Fibroblast of lung (primary cell): ENCODE data around the gene DMWD. TPM values are rescaled to one million over a fixed set of nuclear protein-coding genes. Genes with fewer than 3 reads are reported as not detected.

Experiments used
- DNase-seq, 2 donors: peaks; one replicate each; pipeline versions ENCODE4 v3.0.0 to v3.0.0-alpha.2; 2010; ENCODE audit warnings: low read depth in 2 of 2
- H2AFZ ChIP-seq: 2 replicates; pipeline ENCODE4 v1.5.1; 2012; ENCODE audit warnings: low read length, control low read depth, inconsistent platforms
- H3K27ac ChIP-seq: 2 replicates; pipeline ENCODE4 v1.5.1; 2011; ENCODE audit warnings: low read length, control low read depth; ENCODE audit not compliant: insufficient read depth
- H3K27me3 ChIP-seq: 2 replicates; pipeline ENCODE4 v1.5.1; 2011; ENCODE audit warnings: mild to moderate bottlenecking, low read length; ENCODE audit not compliant: control insufficient read depth, insufficient read depth
- H3K36me3 ChIP-seq: 2 replicates; pipeline ENCODE4 v1.5.1; 2011; ENCODE audit warnings: low read length; ENCODE audit not compliant: control insufficient read depth, insufficient read depth
- H3K4me1 ChIP-seq: 2 replicates; pipeline ENCODE4 v1.5.1; 2011; ENCODE audit warnings: low read length; ENCODE audit not compliant: control insufficient read depth, insufficient read depth; ENCODE audit errors: extremely low read depth
- H3K4me2 ChIP-seq: 2 replicates; pipeline ENCODE4 v1.5.1; 2011; ENCODE audit warnings: low read length, control low read depth; ENCODE audit not compliant: insufficient read depth; ENCODE audit errors: extremely low read depth
- H3K4me3 ChIP-seq, 4 experiments: fragments of 200-600 bp in 1 of 4; sonication (generic) in 1 of 4; replicated peaks in 1 of 4; 2 replicates each; pipeline ENCODE4 v1.5.1; 2011 to 2016; ENCODE audit warnings: low read length in 4 of 4, low read depth in 3 of 4, mild to moderate bottlenecking in 3 of 4, control low read depth in 2 of 4, inconsistent platforms in 1 of 4, mixed read lengths in 1 of 4; ENCODE audit not compliant: insufficient read depth in 1 of 4; ENCODE audit errors: control extremely low read depth in 1 of 4
- H3K79me2 ChIP-seq: 2 replicates; pipeline ENCODE4 v1.5.1; 2012; ENCODE audit warnings: mild to moderate bottlenecking, low read length, inconsistent platforms; ENCODE audit not compliant: control insufficient read depth, insufficient read depth
- H3K9ac ChIP-seq: 2 replicates; pipeline ENCODE4 v1.5.1; 2011; ENCODE audit warnings: mild to moderate bottlenecking, low read length, control low read depth; ENCODE audit not compliant: insufficient read depth
- H3K9me3 ChIP-seq: 2 replicates; pipeline ENCODE4 v1.5.1; 2012; ENCODE audit warnings: low read depth, low read length; ENCODE audit not compliant: control insufficient read depth, insufficient read depth
- H4K20me1 ChIP-seq: 2 replicates; pipeline ENCODE4 v1.5.1; 2011; ENCODE audit warnings: low read length; ENCODE audit not compliant: control insufficient read depth, insufficient read depth; ENCODE audit errors: extremely low read depth
- EZH2 ChIP-seq: IDR thresholded peaks from 2 replicates; pipeline ENCODE4 v1.5.1; 2012; ENCODE audit warnings: low read length, control low read depth, mild to moderate bottlenecking; ENCODE audit errors: missing control alignments
- polyA plus RNA-seq, 2 donors: library from polyadenylated mRNA; depleted of rRNA in 1 of 2; stranded (reverse) in 1 of 2; unstranded in 1 of 2; fragments of >200 nt; gene quantifications; 2 replicates each; pipeline ENCODE4 v1.2.1, GENCODE V29; 2011 to 2012; ENCODE audit warnings: missing spikeins in 1 of 2
- total RNA-seq: library from RNA; depleted of rRNA; stranded (reverse); fragments of >200 nt; gene quantifications from 2 replicates; pipeline ENCODE4 v1.2.1, GENCODE V29; 2014
- TF ChIP-seq, protein P1 (sequence below), 2 donors: IDR thresholded peaks in 1 of 2; conservative IDR thresholded peaks in 1 of 2; 1 replicate in 1 of 2; 2 replicates in 1 of 2; pipeline ENCODE4 v1.5.1; 2011 to 2012; ENCODE audit warnings: low read length in 2 of 2, control low read depth in 1 of 2, inconsistent platforms in 1 of 2, low read depth in 1 of 2, mild to moderate bottlenecking in 1 of 2

DMWD gene
- total and polyA plus RNA-seq, 2 donors (not counting 1 experiment from before 2014, with no cell fraction given), result 18.1 to 33.5 TPM

DNA sequence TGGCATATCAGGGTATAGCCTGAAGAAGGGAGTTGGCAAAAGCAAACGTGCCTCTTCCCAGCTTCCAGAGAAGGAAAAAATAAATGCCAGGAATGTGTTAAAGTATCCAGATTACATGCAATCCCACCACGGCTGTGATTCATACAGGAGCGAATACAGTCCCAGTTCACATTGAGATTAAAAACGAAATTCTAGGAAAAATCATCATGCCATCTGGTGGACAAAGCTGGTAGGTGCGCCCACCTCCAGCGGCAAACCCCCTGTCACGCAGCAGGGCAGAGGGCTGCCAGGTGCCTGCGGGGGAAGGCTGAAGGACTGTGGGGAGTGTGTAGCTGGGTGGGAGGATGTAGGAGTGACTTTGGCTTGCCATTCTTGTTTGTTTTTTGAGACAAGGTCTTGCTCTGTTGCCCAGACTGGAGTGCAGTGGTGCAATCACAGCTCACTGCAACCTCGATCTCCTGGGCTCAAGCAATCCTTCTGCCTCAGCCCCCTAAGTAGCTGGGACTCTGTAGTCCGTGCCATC, 6.4 kb upstream of the DMWD start:
- H3K9me3 ChIP-seq, result no peaks in the 10 kb centered on the region
- no peaks in the 10 kb centered on the region for H3K79me2 ChIP-seq
- H3K4me2 ChIP-seq, result no peak overlapping the region
- no peak overlapping the region for H3K27ac ChIP-seq
- H4K20me1 ChIP-seq, result no peaks in the 10 kb centered on the region
- TF ChIP-seq, protein P1, sequence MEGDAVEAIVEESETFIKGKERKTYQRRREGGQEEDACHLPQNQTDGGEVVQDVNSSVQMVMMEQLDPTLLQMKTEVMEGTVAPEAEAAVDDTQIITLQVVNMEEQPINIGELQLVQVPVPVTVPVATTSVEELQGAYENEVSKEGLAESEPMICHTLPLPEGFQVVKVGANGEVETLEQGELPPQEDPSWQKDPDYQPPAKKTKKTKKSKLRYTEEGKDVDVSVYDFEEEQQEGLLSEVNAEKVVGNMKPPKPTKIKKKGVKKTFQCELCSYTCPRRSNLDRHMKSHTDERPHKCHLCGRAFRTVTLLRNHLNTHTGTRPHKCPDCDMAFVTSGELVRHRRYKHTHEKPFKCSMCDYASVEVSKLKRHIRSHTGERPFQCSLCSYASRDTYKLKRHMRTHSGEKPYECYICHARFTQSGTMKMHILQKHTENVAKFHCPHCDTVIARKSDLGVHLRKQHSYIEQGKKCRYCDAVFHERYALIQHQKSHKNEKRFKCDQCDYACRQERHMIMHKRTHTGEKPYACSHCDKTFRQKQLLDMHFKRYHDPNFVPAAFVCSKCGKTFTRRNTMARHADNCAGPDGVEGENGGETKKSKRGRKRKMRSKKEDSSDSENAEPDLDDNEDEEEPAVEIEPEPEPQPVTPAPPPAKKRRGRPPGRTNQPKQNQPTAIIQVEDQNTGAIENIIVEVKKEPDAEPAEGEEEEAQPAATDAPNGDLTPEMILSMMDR (conservative IDR thresholded peaks at IDR 0.05 in 1 of 2, IDR thresholded peaks at IDR 0.05 in 1 of 2; ENCODE audit: low read depth in 1 of 2, low read length in 2 of 2), result peak; percentile 67 to 85
- no peak for TF ChIP-seq EZH2
- peak; percentile 79 to 80 for DNase-seq
- no peaks in the 10 kb centered on the region for H3K36me3 ChIP-seq
- no peak overlapping the region for H3K4me3 ChIP-seq
- H3K27me3 ChIP-seq, result no peaks in the 10 kb centered on the region
- H3K9ac ChIP-seq, result no peak overlapping the region
- peaks cover 5% of the 10 kb centered on the region for H3K4me1 ChIP-seq
- H2AFZ ChIP-seq, result no peak overlapping the region

DNA sequence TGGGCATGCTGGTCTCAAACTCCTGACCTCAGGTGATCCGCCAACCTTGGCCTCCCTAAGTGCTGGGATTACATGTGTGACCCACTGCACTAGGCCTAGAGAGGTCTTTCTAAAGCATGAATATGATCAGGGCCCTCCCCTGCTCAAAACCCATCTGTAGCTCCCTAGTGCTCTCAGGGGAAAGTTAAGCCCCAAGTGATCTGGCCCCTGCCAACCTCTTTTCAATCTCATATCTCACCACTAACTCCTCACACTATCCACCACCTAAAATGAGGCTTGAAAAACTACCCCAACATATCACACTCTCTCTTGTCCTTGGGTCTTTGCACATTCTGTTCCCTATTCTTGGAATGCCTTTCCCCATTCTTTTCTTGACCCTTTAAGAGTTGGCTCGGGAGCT, 2.0 kb upstream of the DMWD start:
- H3K27ac ChIP-seq, result no peak overlapping the region
- peaks cover 3% of the 10 kb centered on the region for H3K36me3 ChIP-seq
- H2AFZ ChIP-seq, result no peak overlapping the region
- no peaks in the 10 kb centered on the region for H3K9me3 ChIP-seq
- TF ChIP-seq, protein P1 (conservative IDR thresholded peaks at IDR 0.05 in 1 of 2, IDR thresholded peaks at IDR 0.05 in 1 of 2; ENCODE audit: low read depth in 1 of 2, low read length in 2 of 2), result no peak
- H3K4me3 ChIP-seq, result no peak overlapping the region
- H4K20me1 ChIP-seq, result no peaks in the 10 kb centered on the region
- peaks cover 8% of the 10 kb centered on the region for H3K4me1 ChIP-seq
- peaks cover 19% of the 10 kb centered on the region for H3K79me2 ChIP-seq
- H3K9ac ChIP-seq, result no peak overlapping the region
- H3K27me3 ChIP-seq, result no peaks in the 10 kb centered on the region
- H3K4me2 ChIP-seq, result no peak overlapping the region
- DNase-seq, result no peak

DNA sequence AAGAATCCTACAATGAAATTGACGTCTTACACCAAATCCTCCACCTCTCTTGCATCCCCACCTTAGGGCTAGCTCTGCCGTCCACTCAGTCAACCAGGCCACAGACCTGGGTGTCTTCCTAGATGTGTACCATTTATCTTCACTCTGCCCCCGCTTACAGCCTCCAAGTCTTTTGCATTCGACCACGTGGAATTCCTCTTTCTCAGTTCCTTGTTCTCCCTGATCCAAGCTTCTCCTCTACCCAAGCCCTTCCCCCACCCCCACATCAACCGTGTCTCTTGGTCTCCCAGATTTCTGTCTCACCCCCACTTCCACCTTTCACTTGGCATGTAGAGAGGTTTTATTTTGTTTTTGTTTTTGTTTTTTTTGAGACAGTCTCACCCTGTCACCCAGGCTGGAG, 1.2 kb upstream of the DMWD start:
- H3K4me3 ChIP-seq, result no peak overlapping the region
- no peaks in the 10 kb centered on the region for H3K9me3 ChIP-seq
- no peaks in the 10 kb centered on the region for H3K27me3 ChIP-seq
- H3K9ac ChIP-seq, result no peak overlapping the region
- no peak for TF ChIP-seq EZH2
- TF ChIP-seq, protein P1 (conservative IDR thresholded peaks at IDR 0.05 in 1 of 2, IDR thresholded peaks at IDR 0.05 in 1 of 2; ENCODE audit: low read depth in 1 of 2, low read length in 2 of 2), result no peak
- H3K79me2 ChIP-seq, result peaks cover 19% of the 10 kb centered on the region
- H3K27ac ChIP-seq, result no peak overlapping the region
- H4K20me1 ChIP-seq, result no peaks in the 10 kb centered on the region
- H3K4me1 ChIP-seq, result peaks cover 8% of the 10 kb centered on the region
- peaks cover 6% of the 10 kb centered on the region for H3K36me3 ChIP-seq
- H2AFZ ChIP-seq, result no peak overlapping the region
- H3K4me2 ChIP-seq, result no peak overlapping the region
- no peak for DNase-seq
